ENCODE data around the gene UNC50.

The UNC50 gene

DNA sequence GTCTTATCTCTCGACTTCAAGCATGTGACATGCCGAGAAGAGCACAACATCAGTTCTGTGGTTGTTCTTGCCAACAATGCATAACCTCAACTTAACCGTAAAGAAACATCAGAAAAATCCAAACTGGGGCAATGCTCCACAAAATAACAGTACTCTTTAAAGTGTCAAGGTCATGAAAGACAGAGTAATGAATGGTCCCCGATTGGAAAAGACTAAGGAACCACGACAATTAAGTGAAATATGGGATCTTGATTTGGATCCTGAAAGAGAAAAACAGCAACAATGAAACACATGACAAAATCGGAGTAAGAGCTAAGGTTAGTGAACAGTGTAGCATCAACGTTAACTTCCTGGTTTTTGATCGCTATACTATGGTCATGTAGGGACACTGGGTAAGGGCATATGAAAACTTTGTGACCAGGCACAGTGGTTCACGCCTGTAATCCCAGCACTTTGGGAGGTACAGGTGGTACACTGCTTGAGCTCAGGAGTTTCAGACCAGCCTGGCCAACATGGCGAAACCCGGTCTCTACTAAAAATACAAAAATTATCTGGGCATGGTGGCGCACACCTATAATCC, 55.2 kb downstream of the UNC50 start:
- DNase-seq: no peak
- Histone ChIP-seq H3K4me1 (no peaks in the 10 kb centered on the region), H3K36me3 (peaks cover 0 to 14% (median 8%) of the 10 kb centered on the region in 3 donors), H3K27me3 (no peaks in the 10 kb centered on the region), H3K27ac (no peak overlapping the region), H3K9me3 (peaks cover 0 to 3% (median 0%) of the 10 kb centered on the region in 3 donors), H3K4me3 (no peak overlapping the region)
- intact Hi-C loops (cut with DNase I; ENCODE audit: low total_unique reads): no loop called here
- TF ChIP-seq CTCF (IDR thresholded peaks at IDR 0.05): no peak

- H3K27ac ChIP-seq: no peak overlapping the region
- no peak for TF ChIP-seq CTCF (IDR thresholded peaks at IDR 0.05)
- intact Hi-C loops (cut with DNase I; ENCODE audit: low total_unique reads): no loop called here
- H3K9me3 ChIP-seq: peaks cover 0 to 3% (median 0%) of the 10 kb centered on the region in 3 donors
- H3K27me3 ChIP-seq: no peaks in the 10 kb centered on the region
- DNase-seq: no peak
- H3K36me3 ChIP-seq: peaks cover 0 to 22% (median 8%) of the 10 kb centered on the region in 3 donors
- H3K4me3 ChIP-seq: no peak overlapping the region
- H3K4me1 ChIP-seq: no peaks in the 10 kb centered on the region
Observed at GRCh38 chr2:98664323-98664722, 55.9 kb downstream of the UNC50 start.

GRCh38 chr2:98665677-98666076, 57.3 kb downstream of the UNC50 start:
- Histone ChIP-seq H3K9me3 (peaks cover 0 to under 1% (median 0%) of the 10 kb centered on the region in 3 donors), H3K27me3 (no peaks in the 10 kb centered on the region), H3K4me1 (no peaks in the 10 kb centered on the region), H3K27ac (no peak overlapping the region), H3K4me3 (no peak overlapping the region), H3K36me3 (peaks cover 0 to 25% (median 8%) of the 10 kb centered on the region in 3 donors)
- no peak for TF ChIP-seq CTCF (IDR thresholded peaks at IDR 0.05)
- no peak for DNase-seq
- intact Hi-C loops (cut with DNase I; ENCODE audit: low total_unique reads): no loop called here
